A549 treated with Mapracorat at 1 μM for 4 hours (cell line): ENCODE data around the gene PTPRK. TPM values are rescaled to one million over a fixed set of nuclear protein-coding genes. Genes with fewer than 3 reads are reported as not detected.

Source experiments
- total RNA-seq: library from RNA; stranded (reverse); fragments of 200-300 nt; extraction: Qiagen RNA extraction; gene quantifications from 5 replicates; pipeline ENCODE4 v1.2.3, GENCODE V29; 2022

Gene PTPRK
- total RNA-seq: 12.0 to 16.7 TPM (median 14.9 TPM) in 5 replicates

GRCh38 chr6:128520436-128521281 lies at the start of gene PTPRK:
PTPRK (minus strand) TSS chr6:128520599; CDS start chr6:128520358, 241 bp downstream.

